ENCODE measurements around the gene SYT8. TPM values are rescaled to one million over a fixed set of nuclear protein-coding genes. Genes with fewer than 3 reads are reported as not detected.

The SYT8 gene
- total RNA-seq, 2 donors from 2014 or later, result 1.7 to 4.1 TPM

DNA sequence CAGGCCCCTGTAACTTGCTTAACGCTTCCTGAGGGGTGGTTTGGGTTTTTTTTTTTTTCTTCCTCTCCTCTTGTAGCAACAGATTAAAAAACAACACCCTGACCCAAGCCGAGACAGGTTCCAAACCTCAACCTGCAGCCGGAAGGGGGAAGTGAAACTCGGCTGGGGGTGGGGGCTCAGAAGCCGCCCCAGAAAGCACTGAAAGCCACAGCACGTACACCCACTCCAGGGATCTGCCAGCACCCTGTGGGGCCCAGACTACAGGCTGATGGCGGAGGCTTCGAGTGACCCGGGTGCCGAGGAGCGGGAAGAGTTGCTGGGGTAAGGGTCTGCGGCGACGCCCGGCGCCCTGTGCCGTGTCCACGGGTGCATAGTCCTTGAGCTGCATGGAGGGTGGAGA lies 18.1 kb downstream of the SYT8 start, which contains the start of gene LSP1:
LSP1 (plus strand) TSS at position 208 of the 400 bp plus-strand sequence; CDS start at position 269, 61 bp downstream.
- TF ChIP-seq, protein P1, sequence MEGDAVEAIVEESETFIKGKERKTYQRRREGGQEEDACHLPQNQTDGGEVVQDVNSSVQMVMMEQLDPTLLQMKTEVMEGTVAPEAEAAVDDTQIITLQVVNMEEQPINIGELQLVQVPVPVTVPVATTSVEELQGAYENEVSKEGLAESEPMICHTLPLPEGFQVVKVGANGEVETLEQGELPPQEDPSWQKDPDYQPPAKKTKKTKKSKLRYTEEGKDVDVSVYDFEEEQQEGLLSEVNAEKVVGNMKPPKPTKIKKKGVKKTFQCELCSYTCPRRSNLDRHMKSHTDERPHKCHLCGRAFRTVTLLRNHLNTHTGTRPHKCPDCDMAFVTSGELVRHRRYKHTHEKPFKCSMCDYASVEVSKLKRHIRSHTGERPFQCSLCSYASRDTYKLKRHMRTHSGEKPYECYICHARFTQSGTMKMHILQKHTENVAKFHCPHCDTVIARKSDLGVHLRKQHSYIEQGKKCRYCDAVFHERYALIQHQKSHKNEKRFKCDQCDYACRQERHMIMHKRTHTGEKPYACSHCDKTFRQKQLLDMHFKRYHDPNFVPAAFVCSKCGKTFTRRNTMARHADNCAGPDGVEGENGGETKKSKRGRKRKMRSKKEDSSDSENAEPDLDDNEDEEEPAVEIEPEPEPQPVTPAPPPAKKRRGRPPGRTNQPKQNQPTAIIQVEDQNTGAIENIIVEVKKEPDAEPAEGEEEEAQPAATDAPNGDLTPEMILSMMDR (IDR thresholded peaks at IDR 0.05), result no peak
- TF ChIP-seq POLR2AphosphoS5 (IDR thresholded peaks at IDR 0.05) (no peak), POLR2A (IDR thresholded peaks at IDR 0.05) (no peak)
- intact Hi-C loops (cut with DNase I), result no loop called here
- no peaks in the 10 kb centered on the region for H3K36me3 ChIP-seq
- H3K9me3 ChIP-seq, result no peaks in the 10 kb centered on the region
- no peak within 1 kb of the TSS for H3K27ac ChIP-seq
- H3K27me3 ChIP-seq (replicated peaks; ENCODE audit: insufficient read depth), result no peaks in the 10 kb centered on the region
- no peak for DNase-seq (ENCODE audit: low spot score)
- no peak within 1 kb of the TSS for H3K4me3 ChIP-seq
- 81% methylated on average over 18 of the region's 18 CpGs for WGBS
- H3K4me1 ChIP-seq (replicated peaks), result no peaks in the 10 kb centered on the region

DNA sequence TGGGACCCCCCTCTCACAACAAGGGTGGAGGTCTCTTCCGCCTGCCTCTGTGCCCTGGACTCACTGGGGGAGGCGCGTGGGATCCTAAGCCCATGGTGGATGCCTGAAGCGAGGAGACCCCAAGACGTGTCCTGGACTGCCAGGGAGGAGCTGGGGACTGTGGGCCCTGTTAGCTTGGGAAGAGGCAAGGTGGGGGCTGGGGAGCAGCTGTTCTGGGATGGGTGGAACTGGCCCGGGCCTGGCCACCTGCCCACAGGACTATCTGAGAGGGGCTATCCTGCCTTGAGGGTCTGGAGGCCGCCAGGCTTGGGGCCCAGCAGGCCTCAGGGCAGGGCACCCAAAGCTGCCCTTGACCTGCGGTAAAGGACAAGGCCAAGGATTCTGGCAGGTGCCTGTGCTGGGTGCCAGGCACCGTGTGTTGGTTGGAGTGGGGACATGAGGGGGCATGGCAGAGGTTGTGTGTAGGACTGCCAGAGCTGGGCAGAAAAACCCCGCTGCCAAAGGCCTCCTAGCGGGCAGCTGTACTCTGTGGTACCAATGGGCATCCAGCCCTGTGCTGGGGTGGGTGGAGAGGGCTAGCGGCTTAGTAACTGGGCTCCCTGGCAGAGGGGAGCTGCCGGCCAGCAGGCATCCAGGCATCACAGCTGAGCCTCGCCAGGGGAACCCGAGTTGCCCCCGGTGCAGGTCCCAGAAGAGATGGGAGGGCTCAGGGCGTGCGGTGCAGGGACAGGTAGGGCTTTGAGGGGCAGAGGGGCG lies 18.8 kb downstream of the SYT8 start:
- WGBS, result 89% methylated on average over 19 of the region's 19 CpGs
- no peak for DNase-seq (ENCODE audit: low spot score)
- Histone ChIP-seq H3K4me3 (no peak overlapping the region), H3K27ac (no peak overlapping the region), H3K27me3 (replicated peaks; ENCODE audit: insufficient read depth) (no peaks in the 10 kb centered on the region), H3K4me1 (replicated peaks) (no peaks in the 10 kb centered on the region), H3K9me3 (no peaks in the 10 kb centered on the region), H3K36me3 (no peaks in the 10 kb centered on the region)
- intact Hi-C loops (cut with DNase I), result no loop called here
- TF ChIP-seq POLR2AphosphoS5 (IDR thresholded peaks at IDR 0.05), result no peak
- TF ChIP-seq, protein P1 (IDR thresholded peaks at IDR 0.05), result no peak
- TF ChIP-seq POLR2A (IDR thresholded peaks at IDR 0.05), result no peak

DNA sequence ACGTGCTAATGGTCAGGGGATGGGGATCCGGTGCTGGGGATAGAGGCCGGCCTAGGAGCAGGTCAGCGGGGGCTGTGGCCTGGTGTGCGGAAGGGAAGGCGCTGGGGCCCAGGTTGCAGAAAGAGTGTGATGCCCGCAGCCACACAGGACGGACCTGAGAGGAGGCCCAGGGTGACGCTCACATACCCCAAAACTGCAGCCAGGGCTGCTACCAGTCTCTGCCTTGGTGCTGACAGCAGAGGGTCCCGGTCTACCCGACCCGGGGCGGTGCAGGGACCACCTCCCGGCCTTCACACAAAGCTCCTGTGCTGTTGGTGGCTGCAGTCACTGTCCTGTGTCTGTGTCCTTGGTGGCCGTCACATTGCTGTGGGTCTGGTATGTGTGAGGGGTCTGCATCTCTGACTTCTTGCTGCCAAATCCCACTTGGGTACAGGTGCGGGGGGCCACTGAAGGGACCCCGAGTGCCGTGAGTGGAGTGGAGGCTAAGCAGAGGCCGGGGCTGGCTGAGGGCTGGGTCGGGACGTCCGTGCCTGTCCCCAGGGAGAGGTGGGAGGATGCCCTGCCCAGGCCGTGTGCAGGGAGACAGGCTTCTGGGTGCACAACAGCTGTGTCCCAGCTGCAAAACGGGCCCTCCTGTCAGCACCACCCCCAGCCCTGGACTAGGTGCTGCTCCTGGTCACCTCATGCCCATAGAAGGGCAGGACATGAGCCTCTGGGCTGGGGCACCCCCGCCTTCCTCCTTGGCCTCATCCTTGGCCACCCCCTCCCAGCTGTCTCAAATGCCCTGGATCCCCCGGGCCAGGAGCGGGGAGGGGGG lies 19.6 kb downstream of the SYT8 start:
- TF ChIP-seq, protein P1 (IDR thresholded peaks at IDR 0.05), result no peak
- no peak for TF ChIP-seq POLR2A (IDR thresholded peaks at IDR 0.05)
- TF ChIP-seq POLR2AphosphoS5 (IDR thresholded peaks at IDR 0.05), result no peak
- Histone ChIP-seq H3K27ac (no peak overlapping the region), H3K4me1 (replicated peaks) (no peaks in the 10 kb centered on the region), H3K36me3 (no peaks in the 10 kb centered on the region), H3K27me3 (replicated peaks; ENCODE audit: insufficient read depth) (no peaks in the 10 kb centered on the region), H3K4me3 (no peak overlapping the region), H3K9me3 (no peaks in the 10 kb centered on the region)
- no peak for DNase-seq (ENCODE audit: low spot score)
- 91% methylated on average over 22 of the region's 27 CpGs for WGBS
- intact Hi-C loops (cut with DNase I), result no loop called here

DNA sequence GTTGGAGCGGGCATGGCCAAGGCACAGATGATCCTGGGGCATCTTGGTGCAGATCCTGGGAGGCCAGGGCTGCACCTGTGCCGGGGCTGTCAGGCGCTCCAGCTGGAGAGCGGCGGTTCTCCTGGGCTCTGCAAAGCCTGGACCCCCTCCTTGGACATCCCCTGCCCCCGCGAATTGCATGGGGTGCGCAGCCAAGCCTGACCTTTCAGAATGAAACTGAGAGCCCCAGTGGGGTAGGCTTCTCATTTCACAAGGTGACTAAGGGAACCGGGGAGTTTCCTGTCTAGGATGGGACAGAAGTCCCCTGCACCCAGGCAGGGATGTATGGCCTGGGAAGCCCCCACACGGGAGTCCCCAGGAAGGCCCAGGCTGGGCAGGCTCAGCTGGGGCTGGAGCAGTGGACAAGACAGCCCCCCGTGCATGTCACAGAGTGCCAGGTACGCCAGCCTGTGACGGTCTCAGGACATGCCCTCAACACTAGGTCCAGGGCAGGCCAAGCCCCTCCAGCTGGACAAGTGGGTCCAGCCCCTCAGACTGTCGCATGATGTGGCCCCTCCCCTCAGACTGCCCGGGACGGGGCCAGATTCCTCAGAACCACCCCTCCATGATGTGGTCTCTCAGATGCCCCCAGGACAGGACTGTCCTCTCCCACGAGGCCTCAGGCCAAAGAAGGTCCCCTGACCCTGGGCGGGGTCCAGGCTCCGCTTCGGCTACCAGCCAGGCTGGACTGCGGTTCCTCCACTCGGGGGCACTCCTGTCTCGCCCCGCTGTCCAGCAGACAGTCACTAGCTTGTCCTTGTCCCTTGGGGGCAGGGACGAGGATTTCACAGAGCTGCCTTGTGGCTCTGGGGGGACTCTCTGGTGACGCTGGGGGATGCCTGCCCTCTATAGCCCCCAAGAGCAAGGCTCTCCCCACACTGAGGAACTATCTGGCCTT lies 20.4 kb downstream of the SYT8 start:
- H3K4me3 ChIP-seq, result no peak overlapping the region
- H3K4me1 ChIP-seq (replicated peaks), result no peaks in the 10 kb centered on the region
- no peak for DNase-seq (ENCODE audit: low spot score)
- TF ChIP-seq POLR2A (IDR thresholded peaks at IDR 0.05) (no peak), POLR2AphosphoS5 (IDR thresholded peaks at IDR 0.05) (no peak)
- TF ChIP-seq, protein P1 (IDR thresholded peaks at IDR 0.05), result no peak
- WGBS, result 85% methylated on average over 22 of the region's 26 CpGs
- no peaks in the 10 kb centered on the region for H3K9me3 ChIP-seq
- intact Hi-C loops (cut with DNase I), result no loop called here
- H3K27ac ChIP-seq, result no peak overlapping the region
- no peaks in the 10 kb centered on the region for H3K36me3 ChIP-seq
- no peaks in the 10 kb centered on the region for H3K27me3 ChIP-seq (replicated peaks; ENCODE audit: insufficient read depth)

Measured in prostate gland (tissue), 2 donors.